ENCODE results near the gene PITPNM3. TPM values are rescaled to one million over a fixed set of nuclear protein-coding genes. Genes with fewer than 3 reads are reported as not detected.

The PITPNM3 gene
- total RNA-seq, 1 donor from 2014 or later, result 1.1 TPM

- Mint-ChIP-seq H3K27me3 (peaks cover 2% of the 10 kb centered on the region), H3K36me3 (ENCODE audit: low read depth) (no peaks in the 10 kb centered on the region), H3K4me3 (no peak overlapping the region), H3K9me3 (no peaks in the 10 kb centered on the region), H3K27ac (no peak overlapping the region), H3K4me1 (no peaks in the 10 kb centered on the region)
- DNase-seq (no peak), ATAC-seq (ENCODE audit: low read depth) (no peak)
- ChIA-PET CTCF (no interaction called here), POLR2A (no interaction called here)
- no peak for TF ChIP-seq CTCF (IDR thresholded peaks at IDR 0.05)
- intact Hi-C loops (cut with micrococcal nuclease), result no loop called here
Observed at GRCh38 chr17:6509921-6510320, 46.4 kb downstream of the PITPNM3 start.

- intact Hi-C loops (cut with micrococcal nuclease), result no loop called here
- Mint-ChIP-seq H3K4me3 (no peak overlapping the region), H3K27ac (no peak overlapping the region), H3K36me3 (ENCODE audit: low read depth) (no peaks in the 10 kb centered on the region), H3K9me3 (no peaks in the 10 kb centered on the region), H3K27me3 (peaks cover 2% of the 10 kb centered on the region), H3K4me1 (no peaks in the 10 kb centered on the region)
- DNase-seq (no peak), ATAC-seq (ENCODE audit: low read depth) (no peak)
- CTCF ChIA-PET, result no interaction called here
- POLR2A ChIA-PET, result no interaction called here
- no peak for TF ChIP-seq CTCF (IDR thresholded peaks at IDR 0.05)
Observed at GRCh38 chr17:6509031-6509771, 47.2 kb downstream of the PITPNM3 start.

- peaks cover 2% of the 10 kb centered on the region for H3K27me3 Mint-ChIP-seq
- no peak for TF ChIP-seq CTCF (IDR thresholded peaks at IDR 0.05)
- H3K27ac Mint-ChIP-seq, result no peak overlapping the region
- H3K4me3 Mint-ChIP-seq, result no peak overlapping the region
- H3K36me3 Mint-ChIP-seq (ENCODE audit: low read depth), result no peaks in the 10 kb centered on the region
- no peaks in the 10 kb centered on the region for H3K9me3 Mint-ChIP-seq
- CTCF ChIA-PET, result no interaction called here
- ATAC-seq (ENCODE audit: low read depth), result no peak
- no peaks in the 10 kb centered on the region for H3K4me1 Mint-ChIP-seq
- DNase-seq, result no peak
- POLR2A ChIA-PET, result no interaction called here
- intact Hi-C loops (cut with micrococcal nuclease), result no loop called here
Observed at GRCh38 chr17:6508519-6509030, 47.8 kb downstream of the PITPNM3 start.

- no peaks in the 10 kb centered on the region for H3K9me3 Mint-ChIP-seq
- no peak for ATAC-seq (ENCODE audit: low read depth)
- TF ChIP-seq CTCF (IDR thresholded peaks at IDR 0.05), result no peak
- no peaks in the 10 kb centered on the region for H3K4me1 Mint-ChIP-seq
- no peak for DNase-seq
- intact Hi-C loops (cut with micrococcal nuclease), result no loop called here
- ChIA-PET POLR2A (no interaction called here), CTCF (no interaction called here)
- peaks cover 2% of the 10 kb centered on the region for H3K27me3 Mint-ChIP-seq
- no peak overlapping the region for H3K27ac Mint-ChIP-seq
- H3K4me3 Mint-ChIP-seq, result no peak overlapping the region
- H3K36me3 Mint-ChIP-seq (ENCODE audit: low read depth), result no peaks in the 10 kb centered on the region
Observed at GRCh38 chr17:6508016-6508415, 48.3 kb downstream of the PITPNM3 start.

- ATAC-seq (ENCODE audit: low read depth) (no peak), DNase-seq (no peak)
- Mint-ChIP-seq H3K4me1 (no peaks in the 10 kb centered on the region), H3K36me3 (ENCODE audit: low read depth) (no peaks in the 10 kb centered on the region), H3K9me3 (no peaks in the 10 kb centered on the region), H3K4me3 (no peak overlapping the region), H3K27ac (no peak overlapping the region), H3K27me3 (peaks cover 2% of the 10 kb centered on the region)
- no peak for TF ChIP-seq CTCF (IDR thresholded peaks at IDR 0.05)
- ChIA-PET CTCF (no interaction called here), POLR2A (no interaction called here)
- intact Hi-C loops (cut with micrococcal nuclease), result no loop called here
Observed at GRCh38 chr17:6507535-6507934, 48.8 kb downstream of the PITPNM3 start.
